Activated CD8-positive, alpha-beta memory T cell treated with anti-CD3 and anti-CD28 coated beads for 36 hours (primary cell): ENCODE results near the gene WASL. TPM values are rescaled to one million over a fixed set of nuclear protein-coding genes. Genes with fewer than 3 reads are reported as not detected.

Experiments
- CTCF ChIA-PET: fragments of 350-600 bp; sonication (Branson Sonifier 250); formaldehyde crosslinking; loops from one replicate; lab custom pipeline; 2021; ENCODE audit warnings: antibody characterized with exemption; lab: Charles Lee
- POLR2A ChIA-PET: fragments of 350-600 bp; sonication (Branson Sonifier 250); formaldehyde crosslinking; loops from one replicate; lab custom pipeline; 2021; ENCODE audit warnings: antibody characterized with exemption; lab: Charles Lee
- total RNA-seq, 2 experiments: library from RNA; stranded (reverse); gene quantifications; one replicate each; pipeline ENCODE4 v1.2.3, GENCODE V29; 2021

WASL gene
- total RNA-seq, 2 experiments from 2014 or later, result 5.7 to 6.4 TPM

DNA sequence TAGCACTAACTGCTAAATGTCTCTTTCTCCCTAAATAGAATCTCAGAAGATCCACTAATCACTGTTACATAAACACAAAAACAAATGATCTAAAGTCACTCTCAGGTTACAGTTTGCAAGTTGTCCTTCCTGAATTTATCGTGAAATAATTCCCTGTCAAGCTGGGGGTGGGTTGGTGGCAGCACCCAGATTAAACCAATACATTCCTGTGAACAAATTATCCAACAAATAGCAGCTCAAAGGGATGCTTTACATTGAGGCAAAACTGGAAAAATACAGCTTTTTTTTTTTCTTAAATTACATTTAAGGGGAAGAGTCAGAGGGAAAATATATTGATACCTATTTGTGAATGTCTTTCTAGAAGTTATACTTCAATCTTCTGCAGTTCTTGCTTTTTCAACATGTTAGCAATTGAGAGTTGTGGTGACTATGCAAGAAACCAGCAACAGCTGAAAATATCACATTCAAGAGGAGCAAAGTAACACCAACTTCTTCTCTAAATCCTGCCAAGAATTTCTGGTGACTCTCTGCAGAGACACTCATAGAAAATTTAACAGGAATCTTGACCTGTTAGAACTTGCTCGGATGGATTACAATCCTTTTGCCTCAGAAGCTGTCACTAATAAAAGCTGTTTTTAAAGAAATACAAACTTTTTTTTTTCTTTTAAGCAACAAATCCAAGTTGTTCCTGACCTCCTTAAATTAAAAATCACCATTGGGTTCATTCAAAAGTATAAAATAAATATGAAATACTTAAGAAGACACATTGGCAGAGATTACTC, 74.2 kb downstream of the WASL start:
- ChIA-PET POLR2A (no interaction called here), CTCF (no interaction called here)

DNA sequence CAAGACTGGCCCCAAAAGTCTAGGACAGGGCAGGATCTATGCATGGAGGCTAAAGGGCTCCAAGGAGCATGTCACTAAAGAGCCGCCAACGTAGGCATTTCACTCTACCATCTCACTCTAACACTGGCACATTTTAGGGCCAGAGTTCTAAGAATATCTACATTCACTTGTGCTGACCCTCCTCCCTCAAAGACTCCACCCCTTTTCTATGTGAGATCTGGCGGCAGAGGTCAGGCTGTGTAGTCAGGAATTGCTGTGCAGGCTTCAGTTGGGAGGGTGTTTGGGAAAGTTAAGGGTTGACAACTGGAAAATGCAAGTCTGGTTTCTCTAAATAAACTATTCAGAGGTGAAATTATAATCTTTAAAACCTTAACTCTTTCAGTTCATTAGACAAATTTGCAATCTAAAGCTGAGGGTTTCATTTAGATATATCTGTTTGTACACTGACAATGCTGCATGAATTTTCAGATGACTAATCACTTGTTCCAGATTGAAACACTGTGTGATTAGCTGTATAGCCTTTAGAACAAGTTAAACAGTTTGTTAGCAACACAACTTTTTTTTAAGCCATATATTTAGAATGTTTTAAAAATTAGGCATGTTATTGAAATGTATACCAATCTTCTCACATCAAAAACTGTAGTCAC, 74.9 kb downstream of the WASL start:
- ChIA-PET POLR2A (no interaction called here), CTCF (no interaction called here)

DNA sequence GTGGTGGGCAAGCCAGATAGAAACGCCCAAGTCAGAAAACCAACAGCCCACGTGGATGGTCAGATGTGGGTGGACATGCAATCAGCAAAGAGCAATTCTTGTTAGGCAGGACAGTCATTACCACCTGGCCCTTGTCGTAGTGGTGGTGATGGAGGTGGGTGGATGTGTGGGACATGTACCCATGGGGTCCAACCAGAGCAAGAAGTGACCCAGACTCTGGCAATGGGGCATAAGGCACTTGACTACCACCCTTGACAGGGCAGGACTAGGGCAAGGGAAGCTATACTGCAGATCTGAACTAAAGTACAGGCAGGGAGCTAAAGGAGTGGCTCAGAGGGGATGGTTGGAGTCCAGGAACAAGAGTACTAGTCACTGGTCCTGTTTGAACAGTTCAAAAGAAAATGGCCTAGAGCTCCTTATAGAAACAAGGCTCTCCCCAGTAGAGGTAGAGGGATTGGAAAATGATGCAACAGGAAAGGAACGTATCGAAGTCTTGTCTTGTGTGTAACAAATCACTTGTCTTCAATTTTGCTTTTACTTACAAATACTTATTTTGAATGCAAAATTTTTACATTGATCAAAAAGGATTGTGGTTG, 75.6 kb downstream of the WASL start:
- ChIA-PET CTCF (no interaction called here), POLR2A (no interaction called here)

DNA sequence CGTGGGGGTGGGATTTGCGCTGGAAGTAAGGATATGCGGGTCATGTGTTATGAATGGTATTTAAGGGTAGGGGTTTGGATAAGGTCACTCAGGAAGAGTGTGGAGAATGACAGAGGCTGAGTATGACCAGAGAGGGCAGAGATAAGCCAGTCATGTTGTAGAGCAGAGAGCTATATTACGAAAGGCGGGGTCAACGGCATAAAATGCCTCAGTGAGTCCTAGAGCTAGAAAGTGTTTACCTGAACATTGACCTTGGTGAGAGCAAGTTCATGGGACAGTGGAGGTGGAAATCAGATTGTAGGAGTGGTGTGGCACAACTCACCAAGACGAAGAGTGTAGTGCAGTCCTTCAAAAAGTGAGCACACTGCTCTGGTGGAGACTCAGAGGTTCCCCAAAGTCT, 79.3 kb downstream of the WASL start:
- CTCF ChIA-PET, result no interaction called here

DNA sequence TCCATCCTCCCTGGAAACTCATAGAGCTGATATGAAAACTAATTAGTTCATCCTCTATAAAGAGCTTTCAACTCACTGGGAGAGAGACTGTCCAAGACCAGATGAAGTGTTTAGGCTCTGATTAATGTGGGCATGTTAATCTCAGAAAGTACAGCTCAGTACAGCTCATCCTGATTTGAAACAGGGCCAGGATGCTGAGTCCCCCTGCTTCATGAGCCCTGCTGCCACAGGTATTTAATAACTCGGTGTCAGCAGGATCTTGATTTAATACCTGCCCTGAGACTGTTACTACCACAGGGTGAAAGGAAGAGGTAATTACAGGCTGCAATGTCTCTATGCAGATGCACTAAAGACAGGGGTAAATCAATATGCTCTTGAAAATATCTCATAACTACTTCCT, 82.3 kb downstream of the WASL start:
- ChIA-PET CTCF (no interaction called here), POLR2A (no interaction called here)

More for the DNA sequence above, 79.3 kb downstream of the WASL start:
- POLR2A ChIA-PET, result no interaction called here

DNA sequence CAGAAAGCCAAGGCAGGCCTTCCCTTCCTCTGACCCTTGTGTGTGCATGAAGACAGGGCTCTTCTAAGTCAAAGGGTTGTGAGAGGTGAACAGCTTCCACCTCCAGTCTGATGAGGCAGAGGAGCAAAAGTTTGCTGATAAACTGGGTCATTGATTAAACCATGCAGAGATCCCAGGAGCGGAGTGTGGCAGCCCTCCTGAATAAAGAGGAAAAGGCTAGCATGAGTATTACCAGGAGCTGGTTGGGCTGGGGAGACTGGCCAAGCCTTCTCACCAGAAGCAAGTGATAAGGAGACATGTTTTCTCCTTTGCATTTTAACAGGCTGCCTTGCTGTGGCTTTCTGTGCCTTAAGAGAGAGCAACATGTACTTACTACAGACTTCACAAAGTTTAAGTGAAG, 82.9 kb downstream of the WASL start:
- ChIA-PET CTCF (no interaction called here), POLR2A (no interaction called here)

DNA sequence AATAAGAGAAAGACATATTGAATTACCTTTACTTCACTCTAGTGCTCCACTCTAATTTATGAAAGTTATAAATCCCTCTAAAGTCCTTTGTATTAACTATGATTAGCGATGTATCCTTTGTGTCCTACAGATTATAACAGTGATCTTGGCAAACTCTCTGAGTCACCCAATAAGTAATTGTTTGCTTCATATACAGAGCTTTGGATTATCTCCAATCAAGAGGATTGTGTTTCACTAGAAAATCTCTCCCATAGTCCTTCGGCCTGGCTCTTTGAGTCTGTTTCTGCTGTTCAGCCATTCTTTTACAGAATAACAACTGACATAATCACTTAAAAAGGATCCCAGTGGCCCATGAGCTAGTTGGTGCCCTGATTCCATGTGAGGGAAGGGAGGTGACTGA, 83.6 kb downstream of the WASL start:
- POLR2A ChIA-PET, result no interaction called here
- CTCF ChIA-PET, result no interaction called here

DNA sequence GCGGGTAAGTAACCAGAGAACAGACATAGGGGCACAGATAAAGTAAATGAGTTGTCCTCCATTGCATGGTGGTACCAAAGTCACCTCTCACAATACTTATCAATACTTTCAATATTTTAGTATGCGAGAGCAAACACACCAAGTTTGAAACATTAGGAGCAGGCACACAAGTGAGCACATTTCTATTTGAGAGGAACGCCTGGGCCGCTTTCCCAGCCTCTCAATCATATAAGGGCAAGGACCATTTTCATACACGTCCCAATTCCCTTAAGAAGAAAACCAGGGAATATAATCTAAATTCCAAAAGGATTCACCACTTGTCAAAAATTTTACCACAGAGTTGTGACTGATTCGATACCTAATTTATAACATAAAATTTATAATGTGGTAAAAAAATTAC, 85.6 kb downstream of the WASL start:
- CTCF ChIA-PET, result no interaction called here

DNA sequence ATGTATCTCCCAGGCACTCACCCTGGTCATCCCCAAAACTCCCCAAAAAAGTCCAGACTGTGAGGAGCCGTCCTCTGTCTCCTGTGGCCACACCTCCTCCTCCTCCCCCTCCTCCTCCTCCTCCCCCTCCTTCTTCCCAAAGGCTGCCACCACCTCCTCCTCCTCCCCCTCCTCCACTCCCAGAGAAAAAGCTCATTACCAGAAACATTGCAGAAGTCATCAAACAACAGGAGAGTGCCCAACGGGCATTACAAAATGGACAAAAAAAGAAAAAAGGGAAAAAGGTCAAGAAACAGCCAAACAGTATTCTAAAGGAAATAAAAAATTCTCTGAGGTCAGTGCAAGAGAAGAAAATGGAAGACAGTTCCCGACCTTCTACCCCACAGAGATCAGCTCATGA, 86.0 kb downstream of the WASL start:
- ChIA-PET CTCF (no interaction called here), POLR2A (interaction anchor here (0.6 kb wide), 1 partner anchor 13 kb away, joined by 3 read pairs; no protein-coding TSS in a partner anchor)

More for the DNA sequence above, 85.6 kb downstream of the WASL start:
- POLR2A ChIA-PET, result interaction anchor here (0.6 kb wide), 1 partner anchor 13 kb away, joined by 3 read pairs; no protein-coding TSS in a partner anchor

DNA sequence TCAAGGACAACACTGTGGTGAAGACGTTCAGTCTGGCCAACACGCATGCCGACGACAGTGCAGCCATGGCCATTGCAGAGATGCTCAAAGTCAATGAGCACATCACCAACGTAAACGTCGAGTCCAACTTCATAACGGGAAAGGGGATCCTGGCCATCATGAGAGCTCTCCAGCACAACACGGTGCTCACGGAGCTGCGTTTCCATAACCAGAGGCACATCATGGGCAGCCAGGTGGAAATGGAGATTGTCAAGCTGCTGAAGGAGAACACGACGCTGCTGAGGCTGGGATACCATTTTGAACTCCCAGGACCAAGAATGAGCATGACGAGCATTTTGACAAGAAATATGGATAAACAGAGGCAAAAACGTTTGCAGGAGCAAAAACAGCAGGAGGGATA, 86.5 kb downstream of the WASL start:
- CTCF ChIA-PET, result no interaction called here
- POLR2A ChIA-PET, result no interaction called here

DNA sequence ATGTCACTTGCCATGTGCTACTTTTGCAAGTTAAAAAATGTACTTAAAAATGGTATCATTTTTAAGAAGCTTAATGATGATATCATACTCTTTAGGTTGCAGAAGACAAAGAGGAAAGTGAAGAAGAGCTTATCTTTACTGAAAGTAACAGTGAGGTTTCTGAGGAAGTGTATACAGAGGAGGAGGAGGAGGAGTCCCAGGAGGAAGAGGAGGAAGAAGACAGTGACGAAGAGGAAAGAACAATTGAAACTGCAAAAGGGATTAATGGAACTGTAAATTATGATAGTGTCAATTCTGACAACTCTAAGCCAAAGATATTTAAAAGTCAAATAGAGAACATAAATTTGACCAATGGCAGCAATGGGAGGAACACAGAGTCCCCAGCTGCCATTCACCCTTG, 87.0 kb downstream of the WASL start:
- ChIA-PET CTCF (no interaction called here), POLR2A (no interaction called here)

DNA sequence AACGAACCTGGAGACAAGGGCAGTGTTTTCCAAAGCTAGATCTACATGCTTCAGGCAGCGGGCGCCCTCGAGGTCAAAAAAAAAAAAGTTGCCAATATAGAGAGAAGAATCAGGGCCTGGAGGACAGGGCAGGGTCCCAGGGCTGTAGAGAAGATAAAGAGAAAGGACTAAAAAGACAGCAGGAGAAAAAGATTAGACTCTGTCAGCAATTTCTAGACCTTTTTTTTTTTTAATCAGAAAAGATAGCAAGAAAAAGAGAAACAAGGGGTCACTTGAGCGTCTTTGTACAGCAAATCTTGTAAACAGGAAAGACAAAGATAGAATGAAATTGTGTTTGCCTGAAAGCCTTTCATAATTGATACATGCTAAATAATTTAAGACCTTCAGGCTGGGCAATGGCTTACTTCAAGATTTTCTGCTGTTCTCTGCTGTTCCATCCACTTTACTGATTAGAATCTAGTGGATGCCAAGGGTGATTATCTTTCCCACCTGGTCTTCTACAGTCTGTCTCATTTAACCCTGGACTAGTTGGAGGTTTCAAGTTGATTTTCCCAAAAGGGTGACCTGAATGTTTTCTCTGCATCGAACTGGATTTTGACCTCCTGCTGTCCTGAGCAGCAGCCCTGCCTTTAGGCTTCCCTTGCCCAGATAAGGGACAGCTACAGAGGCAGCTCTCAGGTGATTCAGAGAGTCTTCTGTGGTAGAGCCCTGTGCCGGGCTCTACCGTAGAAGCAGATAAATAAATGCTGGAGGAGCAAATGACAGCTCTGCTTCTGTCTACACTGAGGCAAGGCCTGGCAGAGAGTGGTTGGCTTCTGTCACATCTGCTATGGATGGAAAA, 88.1 kb downstream of the WASL start:
- ChIA-PET POLR2A (no interaction called here), CTCF (no interaction called here)

DNA sequence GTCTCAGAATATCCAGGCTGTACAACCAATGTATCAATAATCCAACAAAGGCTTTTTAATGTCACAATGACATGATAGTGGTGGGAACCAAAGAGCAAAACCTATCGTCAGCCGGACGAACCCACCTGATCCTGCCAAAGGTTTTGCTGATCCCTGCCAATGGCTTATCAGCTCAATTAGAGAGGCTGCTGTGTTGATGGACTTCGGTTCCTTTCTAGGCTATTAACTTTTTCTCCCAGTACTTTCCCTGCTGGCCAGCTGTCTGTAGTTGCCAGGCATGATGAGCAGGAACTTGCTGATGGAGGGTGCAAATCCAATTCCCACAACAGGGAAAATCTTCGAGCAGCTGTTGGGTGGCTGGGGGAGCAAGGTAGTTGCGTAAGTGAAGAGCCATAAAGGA, 90.8 kb downstream of the WASL start:
- CTCF ChIA-PET, result interaction anchor here (0.7 kb wide), 1 partner anchor 214 kb away, joined by 3 read pairs; no protein-coding TSS in a partner anchor

DNA sequence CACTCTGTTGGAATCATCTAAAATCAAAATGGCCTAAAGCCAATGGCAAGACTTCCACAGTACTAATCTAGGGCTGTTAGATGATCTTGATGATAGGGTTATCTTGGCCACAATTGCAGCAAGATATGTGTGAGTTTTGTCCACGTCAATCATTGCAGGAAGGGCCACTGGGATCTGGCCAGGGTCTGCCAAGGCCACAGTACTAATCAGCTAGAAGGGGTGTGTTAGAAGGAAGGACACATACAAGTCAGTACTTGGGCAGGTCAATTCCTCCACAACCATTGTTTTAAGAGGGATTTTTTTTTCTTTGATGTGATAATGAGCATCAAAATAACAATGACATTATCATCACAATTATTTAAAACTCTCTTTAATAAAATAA, 91.5 kb downstream of the WASL start:
- POLR2A ChIA-PET, result no interaction called here
- CTCF ChIA-PET, result interaction anchor here (0.7 kb wide), 1 partner anchor 215 kb away, joined by 3 read pairs; no protein-coding TSS in a partner anchor

More for the DNA sequence above, 90.8 kb downstream of the WASL start:
- POLR2A ChIA-PET, result no interaction called here

DNA sequence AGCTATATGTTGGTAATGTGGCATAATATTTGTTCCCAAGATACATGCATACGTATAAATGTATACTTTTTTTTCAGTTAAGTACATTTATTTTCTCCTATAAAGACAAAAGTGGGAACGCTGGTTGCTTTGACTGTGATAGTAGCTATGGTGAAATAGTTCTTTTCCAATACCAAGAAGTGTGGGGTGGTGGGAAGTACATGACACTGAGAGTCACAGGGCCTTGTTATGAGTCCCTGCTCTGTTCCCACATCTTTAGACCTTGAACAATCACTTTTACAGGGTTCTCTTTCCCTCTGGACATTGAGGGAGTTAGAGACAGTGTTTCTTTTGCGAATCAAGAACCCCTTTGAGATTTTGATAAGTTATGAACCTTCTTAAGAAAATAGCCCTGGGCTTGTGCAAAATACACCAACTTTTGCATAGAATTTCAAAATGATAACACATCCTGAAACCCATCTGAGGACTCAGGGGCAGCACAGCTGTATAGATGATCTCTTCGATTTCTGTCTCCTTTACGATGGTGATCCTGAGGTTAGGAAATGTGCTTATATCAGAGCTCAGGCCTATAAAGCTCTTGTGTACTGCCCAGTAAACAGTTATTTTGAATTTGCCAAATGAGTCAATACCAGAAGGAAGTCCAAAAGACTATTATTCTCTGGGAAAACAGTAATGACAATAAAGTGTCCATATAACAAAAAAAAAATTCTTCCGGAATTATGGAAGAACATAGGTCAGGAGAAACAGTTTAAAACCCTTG, 92.1 kb downstream of the WASL start:
- CTCF ChIA-PET, result no interaction called here
- POLR2A ChIA-PET, result no interaction called here

DNA sequence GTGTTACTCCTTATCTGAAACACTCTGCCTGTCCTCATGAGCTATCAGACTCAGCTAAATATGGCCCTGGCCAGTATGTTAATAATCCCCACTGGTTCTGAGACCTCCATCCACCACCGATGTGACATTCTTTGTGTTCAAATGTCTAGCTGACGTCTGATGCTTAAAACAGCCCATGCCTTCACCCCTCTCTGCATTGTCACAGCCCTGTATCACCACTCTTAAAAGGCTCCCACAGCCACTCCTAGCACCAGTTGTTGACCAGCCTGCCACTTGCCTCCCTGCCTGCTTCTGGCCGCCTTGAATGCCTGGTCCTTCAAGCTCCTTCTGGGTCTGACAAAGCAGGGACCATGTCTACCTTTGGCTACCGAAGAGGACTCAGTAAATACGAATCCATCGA, 93.2 kb downstream of the WASL start, which contains the start of gene LMOD2:
LMOD2 (plus strand) TSS at position 253 of the 400 bp plus-strand sequence; CDS start at position 351, 98 bp downstream.
- ChIA-PET POLR2A (no interaction called here), CTCF (no interaction called here)

DNA sequence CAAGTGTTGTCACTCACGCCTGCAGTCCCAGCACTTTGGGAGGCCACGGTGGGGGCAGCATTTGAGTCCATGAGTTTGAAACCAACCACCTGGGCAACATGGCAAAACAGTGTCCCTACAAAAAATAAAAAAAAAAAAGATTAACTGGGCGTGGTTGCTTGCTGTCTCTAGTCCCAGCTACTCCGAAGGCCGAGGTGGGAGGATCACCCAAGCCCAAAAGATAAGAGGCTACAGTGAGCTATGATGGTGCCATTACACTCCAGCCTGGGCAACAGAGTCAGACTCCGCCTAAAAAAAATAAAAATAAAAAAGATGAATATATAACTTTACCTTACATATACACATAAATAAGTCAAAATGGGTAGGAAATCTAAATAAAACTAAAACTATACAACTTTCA, 95.6 kb downstream of the WASL start:
- ChIA-PET POLR2A (no interaction called here), CTCF (no interaction called here)

DNA sequence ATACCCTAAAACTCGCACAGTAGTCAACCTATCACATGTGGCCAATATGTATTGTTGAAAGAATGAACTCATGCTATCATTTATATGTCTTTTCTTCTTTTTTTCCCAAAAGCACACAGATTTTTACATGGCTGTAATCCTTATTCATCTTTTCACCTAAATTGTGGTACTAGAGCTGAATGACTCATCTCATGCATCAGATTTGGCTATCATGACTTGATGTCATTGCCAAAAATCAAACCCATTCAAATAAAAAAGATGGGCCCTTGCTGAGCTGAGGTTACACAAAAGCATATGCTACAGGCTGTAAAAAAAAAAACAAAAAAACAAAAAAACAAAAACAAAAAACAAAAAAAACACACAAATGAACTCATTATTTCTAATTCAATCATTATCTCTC, 96.4 kb downstream of the WASL start:
- CTCF ChIA-PET, result no interaction called here

DNA sequence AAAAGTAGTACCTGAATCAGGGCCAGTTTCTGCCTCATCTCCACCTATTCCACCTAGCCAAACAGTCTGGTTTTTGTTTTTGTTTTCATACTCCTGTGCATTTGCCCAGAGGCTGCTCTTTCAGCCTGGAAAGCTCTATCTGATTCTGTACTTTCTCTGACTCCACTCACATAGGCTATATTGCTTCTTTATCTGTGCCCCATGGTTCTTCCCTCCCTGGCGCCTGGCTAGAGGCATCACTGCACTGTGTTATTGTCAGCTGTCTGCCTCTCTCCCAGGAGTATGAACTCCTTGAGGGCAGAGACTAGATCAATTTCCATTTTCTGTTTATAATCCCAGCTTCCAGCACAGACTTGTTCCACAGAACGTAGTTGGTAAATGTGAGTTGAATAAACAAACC, 98.2 kb downstream of the WASL start:
- ChIA-PET POLR2A (no interaction called here), CTCF (no interaction called here)

More for the DNA sequence above, 96.4 kb downstream of the WASL start:
- POLR2A ChIA-PET, result no interaction called here
